Measurements from ENCODE around the gene CALML4.

CALML4 gene

GRCh38 chr15:68200016-68200861 lies 4.9 kb downstream of the CALML4 start:
- Histone ChIP-seq H3K4me1 (ENCODE audit: control insufficient read depth, insufficient read depth, low read length, unreplicated experiment) (peaks cover 1% of the 10 kb centered on the region), H3K27ac (ENCODE audit: low read depth, low read length) (no peak overlapping the region), H3K4me3 (ENCODE audit: low read depth, low read length) (no peak overlapping the region), H3K79me2 (ENCODE audit: control insufficient read depth, insufficient read depth, low read length, unreplicated experiment) (peaks cover 3% of the 10 kb centered on the region), H3K36me3 (ENCODE audit: insufficient read depth, low read length) (no peaks in the 10 kb centered on the region), H3K27me3 (ENCODE audit: insufficient read depth, low read length) (no peaks in the 10 kb centered on the region), H2AFZ (ENCODE audit: low read length, unreplicated experiment) (no peak overlapping the region)

- no peak overlapping the region for H2AFZ ChIP-seq (ENCODE audit: low read length, unreplicated experiment)
- no peaks in the 10 kb centered on the region for H3K4me1 ChIP-seq (ENCODE audit: control insufficient read depth, insufficient read depth, low read length, unreplicated experiment)
- no peak overlapping the region for H3K4me3 ChIP-seq (ENCODE audit: low read depth, low read length)
- H3K27ac ChIP-seq (ENCODE audit: low read depth, low read length), result no peak overlapping the region
- no peaks in the 10 kb centered on the region for H3K27me3 ChIP-seq (ENCODE audit: insufficient read depth, low read length)
- no peaks in the 10 kb centered on the region for H3K79me2 ChIP-seq (ENCODE audit: control insufficient read depth, insufficient read depth, low read length, unreplicated experiment)
- no peaks in the 10 kb centered on the region for H3K36me3 ChIP-seq (ENCODE audit: insufficient read depth, low read length)
Measured at GRCh38 chr15:68199340-68199739, 5.8 kb downstream of the CALML4 start.

DNA sequence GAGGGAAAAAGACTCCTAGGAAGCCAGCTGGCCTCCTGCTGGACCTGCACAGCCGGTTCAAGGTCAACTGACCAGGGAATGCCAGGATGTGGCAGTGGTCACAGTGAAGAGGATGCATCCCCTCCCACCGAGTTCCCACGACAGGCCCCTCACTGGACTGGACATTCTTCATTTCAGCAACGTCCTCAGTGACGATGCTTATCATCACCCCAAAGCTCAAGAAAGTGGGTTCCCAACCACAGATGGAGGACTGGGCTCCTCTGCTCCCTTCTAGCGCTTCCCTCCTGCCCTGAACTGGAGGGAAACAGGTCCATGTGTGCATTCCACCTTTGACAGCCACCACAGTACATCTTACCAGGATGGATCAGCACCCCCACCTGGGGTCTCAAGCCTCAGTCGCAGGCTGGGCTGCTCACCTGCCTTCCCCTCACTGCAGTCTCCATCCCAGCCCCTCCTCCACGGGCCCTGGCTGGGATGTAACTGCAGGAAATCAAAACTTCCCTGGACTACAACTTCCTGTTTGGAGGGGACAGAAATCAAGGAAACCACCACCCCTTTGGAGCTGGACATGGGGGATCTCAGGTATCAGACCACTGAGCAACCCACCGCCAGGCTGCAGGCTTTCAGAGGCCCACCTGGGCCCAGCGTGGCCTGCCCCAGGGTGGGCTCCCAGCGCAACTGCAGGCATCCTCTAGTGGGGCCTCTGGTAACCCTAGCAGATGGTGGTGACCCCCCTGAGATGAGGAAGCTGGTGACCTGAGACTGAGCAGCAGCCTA lies 7.3 kb downstream of the CALML4 start:
- no peak overlapping the region for H3K27ac ChIP-seq (ENCODE audit: low read depth, low read length)
- no peak overlapping the region for H3K4me3 ChIP-seq (ENCODE audit: low read depth, low read length)
- no peak overlapping the region for H2AFZ ChIP-seq (ENCODE audit: low read length, unreplicated experiment)
- no peaks in the 10 kb centered on the region for H3K4me1 ChIP-seq (ENCODE audit: control insufficient read depth, insufficient read depth, low read length, unreplicated experiment)
- H3K27me3 ChIP-seq (ENCODE audit: insufficient read depth, low read length), result no peaks in the 10 kb centered on the region
- H3K36me3 ChIP-seq (ENCODE audit: insufficient read depth, low read length), result no peaks in the 10 kb centered on the region
- no peaks in the 10 kb centered on the region for H3K79me2 ChIP-seq (ENCODE audit: control insufficient read depth, insufficient read depth, low read length, unreplicated experiment)

DNA sequence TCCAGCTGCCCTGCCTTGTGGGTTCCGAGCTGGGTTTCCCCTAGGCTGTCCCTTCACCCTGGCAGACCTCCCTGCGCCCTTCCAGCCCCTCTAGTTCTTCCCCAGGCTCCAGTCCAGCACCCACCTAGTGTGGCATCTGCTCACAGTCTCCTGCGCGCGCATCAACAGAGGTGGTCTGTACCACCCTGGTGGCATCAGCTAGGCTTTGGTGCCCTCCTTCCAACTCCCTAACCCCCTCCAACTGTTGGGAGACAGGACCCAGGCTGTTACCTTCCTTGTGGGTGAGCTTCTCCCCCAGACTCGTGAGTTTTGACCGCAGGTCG lies 8.0 kb downstream of the CALML4 start:
- H3K79me2 ChIP-seq (ENCODE audit: control insufficient read depth, insufficient read depth, low read length, unreplicated experiment), result no peaks in the 10 kb centered on the region
- no peak overlapping the region for H3K4me3 ChIP-seq (ENCODE audit: low read depth, low read length)
- no peak overlapping the region for H3K27ac ChIP-seq (ENCODE audit: low read depth, low read length)
- no peaks in the 10 kb centered on the region for H3K27me3 ChIP-seq (ENCODE audit: insufficient read depth, low read length)
- H3K36me3 ChIP-seq (ENCODE audit: insufficient read depth, low read length), result 0 out of 2 replicates have a peak, but pooled peaks cover 4% of the 10 kb centered on the region
- H2AFZ ChIP-seq (ENCODE audit: low read length, unreplicated experiment), result no peak overlapping the region
- H3K4me1 ChIP-seq (ENCODE audit: control insufficient read depth, insufficient read depth, low read length, unreplicated experiment), result no peaks in the 10 kb centered on the region

- no peak overlapping the region for H2AFZ ChIP-seq (ENCODE audit: low read length, unreplicated experiment)
- H3K27ac ChIP-seq (ENCODE audit: low read depth, low read length), result no peak overlapping the region
- peaks cover 4% of the 10 kb centered on the region; the same call in 1 of the 2 replicates for H3K36me3 ChIP-seq (ENCODE audit: insufficient read depth, low read length)
- no peaks in the 10 kb centered on the region for H3K27me3 ChIP-seq (ENCODE audit: insufficient read depth, low read length)
- H3K4me1 ChIP-seq (ENCODE audit: control insufficient read depth, insufficient read depth, low read length, unreplicated experiment), result no peaks in the 10 kb centered on the region
- no peak overlapping the region for H3K4me3 ChIP-seq (ENCODE audit: low read depth, low read length)
- no peaks in the 10 kb centered on the region for H3K79me2 ChIP-seq (ENCODE audit: control insufficient read depth, insufficient read depth, low read length, unreplicated experiment)
Measured at GRCh38 chr15:68196445-68197169, 8.5 kb downstream of the CALML4 start.

GRCh38 chr15:68195336-68196112 lies 9.6 kb downstream of the CALML4 start:
- Histone ChIP-seq H3K4me3 (ENCODE audit: low read depth, low read length) (no peak overlapping the region), H3K36me3 (ENCODE audit: insufficient read depth, low read length) (peaks cover 12% of the 10 kb centered on the region; the same call in 1 of the 2 replicates), H3K27me3 (ENCODE audit: insufficient read depth, low read length) (no peaks in the 10 kb centered on the region), H2AFZ (ENCODE audit: low read length, unreplicated experiment) (no peak overlapping the region), H3K4me1 (ENCODE audit: control insufficient read depth, insufficient read depth, low read length, unreplicated experiment) (no peaks in the 10 kb centered on the region), H3K27ac (ENCODE audit: low read depth, low read length) (no peak overlapping the region), H3K79me2 (ENCODE audit: control insufficient read depth, insufficient read depth, low read length, unreplicated experiment) (no peaks in the 10 kb centered on the region)

- Histone ChIP-seq H3K36me3 (ENCODE audit: insufficient read depth, low read length) (peaks cover 30% of the 10 kb centered on the region), H3K27me3 (ENCODE audit: insufficient read depth, low read length) (no peaks in the 10 kb centered on the region), H2AFZ (ENCODE audit: low read length, unreplicated experiment) (no peak overlapping the region), H3K4me3 (ENCODE audit: low read depth, low read length) (no peak overlapping the region), H3K27ac (ENCODE audit: low read depth, low read length) (no peak overlapping the region), H3K79me2 (ENCODE audit: control insufficient read depth, insufficient read depth, low read length, unreplicated experiment) (no peaks in the 10 kb centered on the region), H3K4me1 (ENCODE audit: control insufficient read depth, insufficient read depth, low read length, unreplicated experiment) (peaks cover 9% of the 10 kb centered on the region)
Measured at GRCh38 chr15:68192804-68193486, 12.2 kb downstream of the CALML4 start.

- H3K4me3 ChIP-seq (ENCODE audit: low read depth, low read length), result no peak overlapping the region
- H3K27ac ChIP-seq (ENCODE audit: low read depth, low read length), result no peak overlapping the region
- no peaks in the 10 kb centered on the region for H3K27me3 ChIP-seq (ENCODE audit: insufficient read depth, low read length)
- H3K36me3 ChIP-seq (ENCODE audit: insufficient read depth, low read length), result peaks cover 30% of the 10 kb centered on the region
- no peak overlapping the region for H2AFZ ChIP-seq (ENCODE audit: low read length, unreplicated experiment)
- peaks cover 15% of the 10 kb centered on the region for H3K4me1 ChIP-seq (ENCODE audit: control insufficient read depth, insufficient read depth, low read length, unreplicated experiment)
- no peaks in the 10 kb centered on the region for H3K79me2 ChIP-seq (ENCODE audit: control insufficient read depth, insufficient read depth, low read length, unreplicated experiment)
Measured at GRCh38 chr15:68192117-68192516, 13.0 kb downstream of the CALML4 start.

- no peaks in the 10 kb centered on the region for H3K79me2 ChIP-seq (ENCODE audit: control insufficient read depth, insufficient read depth, low read length, unreplicated experiment)
- H3K27ac ChIP-seq (ENCODE audit: low read depth, low read length), result no peak overlapping the region
Measured at GRCh38 chr15:68191555-68191954, 13.6 kb downstream of the CALML4 start.

More at GRCh38 chr15:68191555-68191954, 13.6 kb downstream of the CALML4 start:
- Histone ChIP-seq H2AFZ (ENCODE audit: low read length, unreplicated experiment) (no peak overlapping the region), H3K36me3 (ENCODE audit: insufficient read depth, low read length) (peaks cover 30% of the 10 kb centered on the region), H3K4me1 (ENCODE audit: control insufficient read depth, insufficient read depth, low read length, unreplicated experiment) (peaks cover 19% of the 10 kb centered on the region), H3K4me3 (ENCODE audit: low read depth, low read length) (no peak overlapping the region), H3K27me3 (ENCODE audit: insufficient read depth, low read length) (no peaks in the 10 kb centered on the region)

All from ACC112 (cell line).